Endometrium (tissue), 2 donors: ENCODE measurements around the gene KLF13.

Experiments
- FAIRE-seq: peaks from 2 replicates; lab custom pipeline; 2012; peaks lifted over from hg19 to GRCh38; lab: Jason Lieb, UNC
- donor health status: control.
- donor health status: control.

KLF13 gene

GRCh38 chr15:31333119-31333518, 6.5 kb downstream of the KLF13 start:
- FAIRE-seq = no peak

GRCh38 chr15:31333820-31334219, 7.2 kb downstream of the KLF13 start:
- FAIRE-seq = no peak

- FAIRE-seq = no peak
Measured at GRCh38 chr15:31335989-31336592, 9.5 kb downstream of the KLF13 start.

- no peak for FAIRE-seq
Measured at GRCh38 chr15:31336593-31337295, 10.1 kb downstream of the KLF13 start.

GRCh38 chr15:31337352-31338031, 10.9 kb downstream of the KLF13 start:
- FAIRE-seq = no peak

- no peak for FAIRE-seq
Measured at GRCh38 chr15:31338318-31338878, 11.8 kb downstream of the KLF13 start.

GRCh38 chr15:31338879-31339557, 12.4 kb downstream of the KLF13 start:
- peak; percentile 70 for FAIRE-seq

- no peak for FAIRE-seq
Measured at GRCh38 chr15:31339558-31339895, 12.9 kb downstream of the KLF13 start.

GRCh38 chr15:31340047-31340446, 13.4 kb downstream of the KLF13 start:
- FAIRE-seq = no peak

- FAIRE-seq = no peak
Measured at GRCh38 chr15:31340592-31340991, 14.0 kb downstream of the KLF13 start.

- no peak for FAIRE-seq
Measured at GRCh38 chr15:31341071-31341470, 14.4 kb downstream of the KLF13 start.

GRCh38 chr15:31341496-31342195, 15.0 kb downstream of the KLF13 start:
- no peak for FAIRE-seq

- FAIRE-seq = no peak
Measured at GRCh38 chr15:31342381-31342780, 15.7 kb downstream of the KLF13 start.

- no peak for FAIRE-seq
Measured at GRCh38 chr15:31342781-31343626, 16.4 kb downstream of the KLF13 start.

- no peak for FAIRE-seq
Measured at GRCh38 chr15:31343831-31344230, 17.2 kb downstream of the KLF13 start.

GRCh38 chr15:31344266-31344665, 17.6 kb downstream of the KLF13 start:
- no peak for FAIRE-seq

- FAIRE-seq = no peak
Measured at GRCh38 chr15:31344823-31345605, 18.4 kb downstream of the KLF13 start.

GRCh38 chr15:31345606-31346366, 19.2 kb downstream of the KLF13 start:
- FAIRE-seq = no peak

- FAIRE-seq = no peak
Measured at GRCh38 chr15:31346367-31347066, 19.9 kb downstream of the KLF13 start.
